ENCODE results near the gene GALM.
A peak's percentile ranks its signal among the peaks of the same experiment; 100 is the strongest.

Gene GALM

GRCh38 chr2:38750011-38750890, 84.3 kb downstream of the GALM start:
- peaks cover 52% of the 10 kb centered on the region for H3F3A ChIP-seq (ENCODE audit: insufficient read depth)
- H3K9me3 ChIP-seq (ENCODE audit: insufficient read depth, low read length), result no peaks in the 10 kb centered on the region
- H3K4me2 ChIP-seq (ENCODE audit: low read depth, low read length, poor library complexity, severe bottlenecking), result peak overlapping the region; percentile 83
- H3K27ac ChIP-seq (ENCODE audit: low read depth, low read length), result peak overlapping the region; percentile 87
- peaks cover 46% of the 10 kb centered on the region for H4K20me1 ChIP-seq (ENCODE audit: low read depth, low read length)
- H3K9ac ChIP-seq (ENCODE audit: low read length), result peak overlapping the region; percentile 97
- no peaks in the 10 kb centered on the region for H3K9me2 ChIP-seq (replicated peaks; ENCODE audit: insufficient read depth, low read length)
- H3K36me3 ChIP-seq (ENCODE audit: low read length), result peaks cover 49% of the 10 kb centered on the region
- H2AFZ ChIP-seq (ENCODE audit: low read depth, low read length, severe bottlenecking), result no peak overlapping the region
- H3K4me3 ChIP-seq (ENCODE audit: insufficient read depth, low read length, poor library complexity, severe bottlenecking), result peak overlapping the region; percentile 93
- TF ChIP-seq EZH2phosphoT487 (conservative IDR thresholded peaks at IDR 0.05; ENCODE audit: low read length), result no peak
- no peak for TF ChIP-seq CTCF (IDR thresholded peaks at IDR 0.05; ENCODE audit: insufficient read depth, low read length, poor library complexity, severe bottlenecking)
- H3K79me2 ChIP-seq (ENCODE audit: insufficient read depth, low read length), result peaks cover 60% of the 10 kb centered on the region
- H3K27me3 ChIP-seq (ENCODE audit: low read length), result no peaks in the 10 kb centered on the region

- H2AFZ ChIP-seq (ENCODE audit: low read depth, low read length, severe bottlenecking), result peak within 1 kb of the TSS; percentile 93
- peaks cover 41% of the 10 kb centered on the region for H4K20me1 ChIP-seq (ENCODE audit: low read depth, low read length)
- TF ChIP-seq CTCF (IDR thresholded peaks at IDR 0.05; ENCODE audit: insufficient read depth, low read length, poor library complexity, severe bottlenecking), result no peak
- TF ChIP-seq EZH2phosphoT487 (conservative IDR thresholded peaks at IDR 0.05; ENCODE audit: low read length), result no peak
- peaks cover 52% of the 10 kb centered on the region for H3K79me2 ChIP-seq (ENCODE audit: insufficient read depth, low read length)
- no peaks in the 10 kb centered on the region for H3K27me3 ChIP-seq (ENCODE audit: low read length)
- peaks cover 46% of the 10 kb centered on the region for H3F3A ChIP-seq (ENCODE audit: insufficient read depth)
- peak within 1 kb of the TSS; percentile 83 for H3K4me2 ChIP-seq (ENCODE audit: low read depth, low read length, poor library complexity, severe bottlenecking)
- H3K4me3 ChIP-seq (ENCODE audit: insufficient read depth, low read length, poor library complexity, severe bottlenecking), result peak within 1 kb of the TSS; percentile 93
- H3K9me2 ChIP-seq (replicated peaks; ENCODE audit: insufficient read depth, low read length), result no peaks in the 10 kb centered on the region
- peaks cover 42% of the 10 kb centered on the region for H3K36me3 ChIP-seq (ENCODE audit: low read length)
- no peaks in the 10 kb centered on the region for H3K9me3 ChIP-seq (ENCODE audit: insufficient read depth, low read length)
- H3K9ac ChIP-seq (ENCODE audit: low read length), result peak within 1 kb of the TSS; percentile 97
- peak within 1 kb of the TSS; percentile 87 for H3K27ac ChIP-seq (ENCODE audit: low read depth, low read length)
Observed at GRCh38 chr2:38750891-38751595, 85.1 kb downstream of the GALM start, which contains the start of gene SRSF7. TSS of gene SRSF7 (minus strand) at chr2:38751361. CDS start at chr2:38751256, 105 bp downstream.

GRCh38 chr2:38751596-38752410, 85.9 kb downstream of the GALM start:
- peaks cover 44% of the 10 kb centered on the region for H3K79me2 ChIP-seq (ENCODE audit: insufficient read depth, low read length)
- no peak for TF ChIP-seq EZH2phosphoT487 (conservative IDR thresholded peaks at IDR 0.05; ENCODE audit: low read length)
- no peak for TF ChIP-seq CTCF (IDR thresholded peaks at IDR 0.05; ENCODE audit: insufficient read depth, low read length, poor library complexity, severe bottlenecking)
- peak overlapping the region; percentile 28 for H3K27ac ChIP-seq (ENCODE audit: low read depth, low read length)
- H3K9ac ChIP-seq (ENCODE audit: low read length), result peak overlapping the region; percentile 97
- no peaks in the 10 kb centered on the region for H3K9me2 ChIP-seq (replicated peaks; ENCODE audit: insufficient read depth, low read length)
- no peaks in the 10 kb centered on the region for H3K9me3 ChIP-seq (ENCODE audit: insufficient read depth, low read length)
- H2AFZ ChIP-seq (ENCODE audit: low read depth, low read length, severe bottlenecking), result peak overlapping the region; percentile 93
- peak overlapping the region; percentile 83 for H3K4me2 ChIP-seq (ENCODE audit: low read depth, low read length, poor library complexity, severe bottlenecking)
- H3K27me3 ChIP-seq (ENCODE audit: low read length), result no peaks in the 10 kb centered on the region
- peaks cover 38% of the 10 kb centered on the region for H3F3A ChIP-seq (ENCODE audit: insufficient read depth)
- peaks cover 33% of the 10 kb centered on the region for H4K20me1 ChIP-seq (ENCODE audit: low read depth, low read length)
- H3K4me3 ChIP-seq (ENCODE audit: insufficient read depth, low read length, poor library complexity, severe bottlenecking), result peak overlapping the region; percentile 93
- peaks cover 34% of the 10 kb centered on the region for H3K36me3 ChIP-seq (ENCODE audit: low read length)

Data from SU-DHL-6 (cell line).